Measurements from ENCODE around the gene MIOS.
A peak's percentile ranks its signal among the peaks of the same experiment; 100 is the strongest.

MIOS gene

DNA sequence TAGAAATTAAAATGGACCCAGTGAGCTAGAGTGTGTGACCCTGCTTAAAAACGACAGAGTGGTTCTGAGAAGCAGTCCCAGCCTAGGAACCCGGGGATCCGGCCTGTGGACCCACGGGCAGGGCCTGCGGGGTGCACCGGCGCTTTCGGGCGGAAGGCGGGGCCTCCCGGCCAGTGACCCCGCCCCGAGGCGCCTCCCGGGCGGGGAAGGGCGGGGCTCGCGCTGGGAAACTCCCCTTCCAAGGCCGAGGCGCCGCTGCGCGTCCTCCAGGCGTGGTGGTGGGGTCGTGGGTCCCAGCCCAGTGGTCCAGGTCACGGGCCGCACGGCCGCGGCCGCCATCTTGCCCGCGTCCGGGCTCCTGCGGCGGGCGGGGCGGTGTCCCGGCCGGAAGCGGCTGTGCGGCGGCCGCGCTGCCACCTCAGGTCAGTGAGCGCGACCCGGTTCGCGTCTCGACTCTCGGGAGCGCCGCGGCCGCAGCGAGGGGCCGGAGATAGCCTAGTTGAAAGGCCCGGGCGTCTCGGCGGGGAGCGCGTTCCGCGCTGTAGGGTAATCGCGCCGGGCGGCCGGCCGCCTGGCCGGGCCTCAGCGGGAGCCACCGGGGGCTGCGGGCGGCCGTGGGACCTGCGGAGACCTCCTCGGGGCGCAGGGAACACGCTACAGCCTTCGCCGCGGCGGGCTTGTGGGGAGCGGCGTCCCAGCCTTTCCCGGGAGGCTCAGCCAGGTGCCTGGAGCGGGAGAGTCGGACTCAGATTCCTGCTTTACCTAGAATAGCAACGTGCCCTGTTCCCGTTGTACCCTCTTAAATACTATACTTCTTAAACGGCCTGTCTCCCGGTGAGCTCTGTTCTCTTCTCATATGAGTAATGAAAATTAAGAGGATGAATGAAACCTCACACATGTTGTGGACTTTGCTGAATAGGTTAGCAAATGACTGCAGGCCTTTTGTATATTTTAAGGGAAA lies at the start of gene MIOS:
Gene MIOS, plus strand, starts transcription at position 234 of the 961 bp plus-strand sequence. CDS start 5,592 bp downstream, outside the sequence.
- Histone ChIP-seq H4K20me1 (ENCODE audit: insufficient read depth, low read length) (peaks cover 16% of the 10 kb centered on the region; the same call in 1 of the 2 replicates), H3K4me2 (ENCODE audit: low read length) (peak within 1 kb of the TSS; percentile 82), H3K79me2 (ENCODE audit: low read length) (peaks cover 51% of the 10 kb centered on the region), H3K9ac (ENCODE audit: low read length) (peak within 1 kb of the TSS; percentile 99), H3K4me3 (ENCODE audit: low read length) (peak within 1 kb of the TSS; percentile 99), H2AFZ (ENCODE audit: low read depth, low read length) (peak within 1 kb of the TSS; percentile 88), H3K9me3 (ENCODE audit: insufficient read depth, low read length) (no peaks in the 10 kb centered on the region), H3K27ac (ENCODE audit: low read length) (peak within 1 kb of the TSS; percentile 92), H3K4me1 (ENCODE audit: low read length) (peaks cover 30% of the 10 kb centered on the region), H3K36me3 (replicated peaks; ENCODE audit: low read depth, low read length) (peaks cover 32% of the 10 kb centered on the region), H3K27me3 (ENCODE audit: low read depth, low read length) (no peaks in the 10 kb centered on the region)
- TF ChIP-seq, protein P1, sequence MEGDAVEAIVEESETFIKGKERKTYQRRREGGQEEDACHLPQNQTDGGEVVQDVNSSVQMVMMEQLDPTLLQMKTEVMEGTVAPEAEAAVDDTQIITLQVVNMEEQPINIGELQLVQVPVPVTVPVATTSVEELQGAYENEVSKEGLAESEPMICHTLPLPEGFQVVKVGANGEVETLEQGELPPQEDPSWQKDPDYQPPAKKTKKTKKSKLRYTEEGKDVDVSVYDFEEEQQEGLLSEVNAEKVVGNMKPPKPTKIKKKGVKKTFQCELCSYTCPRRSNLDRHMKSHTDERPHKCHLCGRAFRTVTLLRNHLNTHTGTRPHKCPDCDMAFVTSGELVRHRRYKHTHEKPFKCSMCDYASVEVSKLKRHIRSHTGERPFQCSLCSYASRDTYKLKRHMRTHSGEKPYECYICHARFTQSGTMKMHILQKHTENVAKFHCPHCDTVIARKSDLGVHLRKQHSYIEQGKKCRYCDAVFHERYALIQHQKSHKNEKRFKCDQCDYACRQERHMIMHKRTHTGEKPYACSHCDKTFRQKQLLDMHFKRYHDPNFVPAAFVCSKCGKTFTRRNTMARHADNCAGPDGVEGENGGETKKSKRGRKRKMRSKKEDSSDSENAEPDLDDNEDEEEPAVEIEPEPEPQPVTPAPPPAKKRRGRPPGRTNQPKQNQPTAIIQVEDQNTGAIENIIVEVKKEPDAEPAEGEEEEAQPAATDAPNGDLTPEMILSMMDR (IDR thresholded peaks at IDR 0.05; ENCODE audit: low read depth, low read length) = no peak

DNA sequence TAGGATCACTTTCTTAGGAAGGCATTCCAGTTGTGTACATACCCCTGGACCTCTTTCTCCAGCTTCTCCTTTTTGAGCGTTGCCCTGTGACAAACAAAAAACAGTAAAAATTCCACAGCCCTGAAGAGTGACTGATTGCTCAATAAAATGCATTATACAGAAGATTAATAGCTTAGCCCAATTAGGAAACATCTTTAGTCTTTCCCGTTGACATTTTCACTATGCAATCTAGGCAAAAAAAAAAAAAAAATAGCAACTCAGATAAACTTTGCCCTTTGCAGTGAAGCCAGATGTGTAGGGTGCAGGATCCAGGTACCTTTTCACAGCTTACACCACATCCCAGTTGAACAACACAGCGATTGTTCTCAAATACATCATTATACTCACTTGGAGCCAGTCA lies 48.9 kb upstream of the MIOS start:
- H3K36me3 ChIP-seq (replicated peaks; ENCODE audit: low read depth, low read length) = no peaks in the 10 kb centered on the region
- H3K9me3 ChIP-seq (ENCODE audit: insufficient read depth, low read length) = no peaks in the 10 kb centered on the region
- H3K4me3 ChIP-seq (ENCODE audit: low read length) = no peak overlapping the region
- H3K27me3 ChIP-seq (ENCODE audit: low read depth, low read length) = no peaks in the 10 kb centered on the region
- no peaks in the 10 kb centered on the region for H3K79me2 ChIP-seq (ENCODE audit: low read length)
- no peaks in the 10 kb centered on the region for H4K20me1 ChIP-seq (ENCODE audit: insufficient read depth, low read length)
- H3K4me2 ChIP-seq (ENCODE audit: low read length) = no peak overlapping the region
- no peak overlapping the region for H3K9ac ChIP-seq (ENCODE audit: low read length)
- TF ChIP-seq, protein P1 (IDR thresholded peaks at IDR 0.05; ENCODE audit: low read depth, low read length) = no peak
- no peak for TF ChIP-seq EZH2phosphoT487 (IDR thresholded peaks at IDR 0.05; ENCODE audit: low read depth)
- no peak overlapping the region for H2AFZ ChIP-seq (ENCODE audit: low read depth, low read length)
- no peaks in the 10 kb centered on the region for H3K4me1 ChIP-seq (ENCODE audit: low read length)
- no peak overlapping the region for H3K27ac ChIP-seq (ENCODE audit: low read length)

DNA sequence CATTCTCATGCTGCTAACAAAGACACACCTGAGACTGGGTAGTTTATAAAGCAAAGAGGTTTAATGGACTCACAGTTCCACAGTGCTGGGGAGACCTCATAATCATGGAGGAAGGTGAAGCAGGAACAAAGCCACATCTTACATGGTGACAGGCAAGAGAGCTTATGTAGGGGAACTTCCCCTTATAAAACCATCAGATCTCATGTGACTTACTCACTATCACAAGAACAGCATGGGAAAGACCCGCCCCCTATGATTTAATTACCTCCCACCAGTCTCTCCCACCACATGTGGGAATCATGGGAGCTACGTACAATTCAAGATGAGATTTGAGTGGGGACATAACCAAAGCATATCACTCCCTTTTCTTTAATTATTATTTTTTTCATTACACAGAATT lies 47.6 kb upstream of the MIOS start:
- no peaks in the 10 kb centered on the region for H3K4me1 ChIP-seq (ENCODE audit: low read length)
- no peak overlapping the region for H3K4me3 ChIP-seq (ENCODE audit: low read length)
- no peak for TF ChIP-seq EZH2phosphoT487 (IDR thresholded peaks at IDR 0.05; ENCODE audit: low read depth)
- TF ChIP-seq, protein P1 (IDR thresholded peaks at IDR 0.05; ENCODE audit: low read depth, low read length) = no peak
- no peaks in the 10 kb centered on the region for H3K9me3 ChIP-seq (ENCODE audit: insufficient read depth, low read length)
- H4K20me1 ChIP-seq (ENCODE audit: insufficient read depth, low read length) = no peaks in the 10 kb centered on the region
- H3K36me3 ChIP-seq (replicated peaks; ENCODE audit: low read depth, low read length) = no peaks in the 10 kb centered on the region
- H3K9ac ChIP-seq (ENCODE audit: low read length) = no peak overlapping the region
- H3K27me3 ChIP-seq (ENCODE audit: low read depth, low read length) = no peaks in the 10 kb centered on the region
- no peak overlapping the region for H2AFZ ChIP-seq (ENCODE audit: low read depth, low read length)
- H3K4me2 ChIP-seq (ENCODE audit: low read length) = no peak overlapping the region
- H3K27ac ChIP-seq (ENCODE audit: low read length) = no peak overlapping the region
- no peaks in the 10 kb centered on the region for H3K79me2 ChIP-seq (ENCODE audit: low read length)

DNA sequence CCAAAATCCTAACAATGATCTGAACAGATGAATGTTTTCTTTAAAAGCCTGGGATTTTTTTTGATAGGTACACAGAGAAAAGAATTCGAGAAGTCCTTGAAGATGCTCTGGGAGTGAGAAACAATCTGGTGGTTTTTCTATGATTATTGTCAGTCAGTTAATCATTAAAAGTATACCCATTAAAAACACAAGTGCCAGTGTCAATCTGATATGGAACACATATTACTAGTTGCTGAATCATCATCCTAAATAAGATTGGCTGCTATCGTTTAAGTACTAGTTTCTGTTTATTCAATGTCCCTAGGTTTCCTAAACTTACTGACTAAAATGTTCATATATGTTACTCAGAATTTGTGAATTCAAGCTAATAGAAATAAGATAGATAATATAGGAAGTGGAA lies 47.2 kb upstream of the MIOS start:
- no peak overlapping the region for H3K4me2 ChIP-seq (ENCODE audit: low read length)
- H2AFZ ChIP-seq (ENCODE audit: low read depth, low read length) = no peak overlapping the region
- H4K20me1 ChIP-seq (ENCODE audit: insufficient read depth, low read length) = no peaks in the 10 kb centered on the region
- TF ChIP-seq, protein P1 (IDR thresholded peaks at IDR 0.05; ENCODE audit: low read depth, low read length) = no peak
- TF ChIP-seq EZH2phosphoT487 (IDR thresholded peaks at IDR 0.05; ENCODE audit: low read depth) = no peak
- no peaks in the 10 kb centered on the region for H3K4me1 ChIP-seq (ENCODE audit: low read length)
- H3K27me3 ChIP-seq (ENCODE audit: low read depth, low read length) = no peaks in the 10 kb centered on the region
- no peaks in the 10 kb centered on the region for H3K36me3 ChIP-seq (replicated peaks; ENCODE audit: low read depth, low read length)
- H3K9me3 ChIP-seq (ENCODE audit: insufficient read depth, low read length) = no peaks in the 10 kb centered on the region
- no peak overlapping the region for H3K27ac ChIP-seq (ENCODE audit: low read length)
- H3K9ac ChIP-seq (ENCODE audit: low read length) = no peak overlapping the region
- no peaks in the 10 kb centered on the region for H3K79me2 ChIP-seq (ENCODE audit: low read length)
- H3K4me3 ChIP-seq (ENCODE audit: low read length) = no peak overlapping the region

Measured in OCI-LY3 (cell line).